SIG-M5 (cell line): ENCODE results near the gene HBEGF.

ENCODE experiments used
- DNase-seq: peaks from one replicate; lab custom pipeline; 2025; lab: John Stamatoyannopoulos, UW

HBEGF gene

DNA sequence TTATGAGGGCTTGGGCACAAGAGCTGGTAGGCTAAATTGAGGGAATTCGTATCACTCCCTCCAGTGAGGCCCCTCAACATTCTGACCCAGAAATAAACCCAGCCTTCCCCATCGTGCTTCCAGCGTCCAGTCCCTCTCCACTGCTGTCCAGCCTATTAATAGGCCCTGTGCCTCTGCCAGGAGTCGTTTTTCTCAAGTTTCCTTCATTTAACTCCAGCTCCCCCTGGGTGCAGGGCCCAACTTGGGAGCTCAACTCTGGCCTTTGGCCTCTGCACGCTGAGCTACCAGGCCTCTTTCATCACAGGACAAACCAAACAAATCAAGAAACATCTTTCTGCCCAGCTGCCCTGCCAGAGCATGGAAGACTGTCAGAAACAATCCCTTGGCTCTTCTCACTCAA, 10.0 kb downstream of the HBEGF start:
- no peak for DNase-seq

DNA sequence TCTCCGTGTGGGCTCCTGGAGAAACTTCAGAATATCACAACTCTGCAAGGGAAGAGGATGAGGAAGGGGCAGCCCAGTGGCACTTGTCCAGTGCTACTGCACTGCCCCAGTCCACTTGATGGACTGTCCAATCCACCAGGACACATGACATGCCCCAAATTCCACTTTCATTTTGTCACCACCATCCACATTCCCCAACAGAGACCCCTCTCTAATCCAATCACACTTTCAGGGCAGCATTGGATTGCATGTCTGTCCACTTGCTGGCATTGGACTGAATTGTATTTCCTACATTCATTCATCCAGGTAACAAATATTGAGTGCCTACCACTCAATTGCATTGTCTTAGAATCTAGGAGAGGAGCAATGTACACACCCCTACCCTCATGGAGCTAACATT, 14.8 kb downstream of the HBEGF start:
- DNase-seq = no peak

DNA sequence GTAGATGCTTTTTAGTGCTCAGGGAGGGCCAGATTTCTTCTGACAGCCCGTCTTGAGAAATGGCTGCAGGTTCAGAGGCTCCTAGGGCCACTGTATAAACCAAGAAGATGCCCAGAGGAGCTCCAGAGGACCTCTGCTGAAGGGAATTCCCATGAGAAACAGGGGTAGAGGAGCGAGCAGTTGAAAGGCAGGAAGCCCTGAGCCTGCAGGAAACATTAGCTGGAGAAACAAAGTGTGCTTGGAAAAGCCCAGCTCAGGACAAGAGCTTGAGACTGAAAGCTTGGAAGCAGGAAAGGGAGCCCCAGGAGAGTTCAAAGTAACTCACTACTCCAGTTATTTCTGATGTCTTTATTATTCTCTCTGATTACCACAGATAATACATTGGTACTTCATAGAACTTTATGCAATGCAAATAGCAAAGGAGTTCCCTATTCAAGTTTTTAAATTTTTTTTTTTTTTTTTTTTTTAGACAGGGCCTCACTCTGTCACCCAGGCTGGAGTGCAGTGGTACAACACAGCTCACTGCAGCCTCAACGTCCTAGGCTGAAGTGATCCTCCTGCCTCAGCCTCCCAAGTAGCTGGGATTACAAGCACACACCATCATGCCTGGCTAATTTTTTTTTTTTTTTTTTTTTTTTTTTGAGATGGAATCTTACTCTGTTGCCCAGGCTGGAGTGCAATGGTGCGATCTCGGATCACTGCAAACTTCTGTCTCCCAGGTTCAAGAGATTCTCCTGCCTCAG, 16.5 kb downstream of the HBEGF start:
- DNase-seq = no peak

DNA sequence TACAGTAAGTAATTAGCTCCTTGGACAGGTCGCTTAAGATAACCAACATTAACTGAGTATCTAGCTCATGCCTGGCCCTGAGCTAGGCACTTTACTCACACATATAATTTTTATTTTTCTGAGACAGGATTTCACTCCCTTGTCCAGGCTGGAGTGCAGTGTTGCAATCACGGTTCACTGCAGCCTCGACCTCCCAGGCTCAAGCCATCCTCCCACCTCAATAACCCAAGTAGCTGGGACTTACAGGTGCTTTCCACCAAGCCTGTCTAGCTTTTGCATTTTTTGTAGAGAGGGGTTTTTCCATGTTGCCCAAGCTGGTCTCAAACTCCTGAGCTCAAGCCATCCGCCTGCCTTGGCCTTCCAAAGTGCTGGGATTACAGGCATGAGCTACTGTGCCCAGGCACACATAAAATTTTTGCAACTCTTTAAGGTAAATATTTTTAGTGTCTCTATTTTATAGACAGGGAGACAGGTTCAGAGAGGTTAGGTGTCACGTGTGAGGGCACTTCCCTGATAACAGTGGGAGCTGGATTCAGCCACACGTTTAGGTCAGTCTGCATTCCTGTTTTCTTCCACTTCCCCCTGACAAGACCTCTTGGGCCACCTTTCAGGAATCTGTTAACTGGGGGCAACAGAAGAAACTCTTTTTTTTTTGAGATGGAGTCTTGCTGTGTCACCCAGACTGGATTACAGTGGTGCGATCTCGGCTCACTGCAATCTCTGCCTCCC, 18.2 kb downstream of the HBEGF start:
- no peak for DNase-seq

DNA sequence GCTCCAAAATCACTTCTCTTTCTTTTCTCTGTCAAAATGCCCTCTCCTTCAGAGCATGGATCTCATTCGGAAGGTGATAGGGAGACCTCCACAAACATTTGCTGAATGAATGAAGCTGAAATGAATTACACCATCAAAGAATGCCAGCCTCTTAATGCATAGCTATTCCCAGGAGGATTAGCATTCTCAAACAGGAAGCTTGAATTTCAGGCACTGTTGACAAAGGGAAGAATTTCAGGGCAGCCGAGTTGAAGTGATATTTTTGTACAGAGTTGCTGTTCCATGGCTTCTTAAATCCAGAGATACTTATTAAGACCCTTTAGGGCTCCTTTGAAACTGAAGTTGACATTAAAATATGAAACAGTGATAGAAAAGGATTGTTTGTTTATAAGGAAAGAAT, 18.8 kb downstream of the HBEGF start:
- DNase-seq = no peak

DNA sequence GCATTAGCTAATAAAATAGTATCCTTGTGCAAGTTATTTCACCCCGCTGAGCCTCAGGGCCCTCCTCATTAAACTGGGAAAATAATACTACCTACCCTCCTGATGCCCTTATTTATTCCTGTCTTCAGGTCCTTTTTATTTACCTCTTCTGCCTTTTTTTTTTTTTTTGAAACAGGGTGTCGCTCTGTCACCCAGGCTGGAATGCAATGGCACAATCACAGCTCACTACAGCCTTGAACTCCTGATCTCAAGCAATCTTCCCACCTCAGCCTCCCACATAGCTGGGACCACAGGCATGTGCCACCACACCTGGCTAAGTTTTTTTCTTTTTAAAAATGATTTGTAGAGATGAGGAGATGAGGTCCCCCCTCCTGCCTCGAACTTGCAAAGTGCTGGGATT, 20.9 kb downstream of the HBEGF start:
- DNase-seq = no peak

DNA sequence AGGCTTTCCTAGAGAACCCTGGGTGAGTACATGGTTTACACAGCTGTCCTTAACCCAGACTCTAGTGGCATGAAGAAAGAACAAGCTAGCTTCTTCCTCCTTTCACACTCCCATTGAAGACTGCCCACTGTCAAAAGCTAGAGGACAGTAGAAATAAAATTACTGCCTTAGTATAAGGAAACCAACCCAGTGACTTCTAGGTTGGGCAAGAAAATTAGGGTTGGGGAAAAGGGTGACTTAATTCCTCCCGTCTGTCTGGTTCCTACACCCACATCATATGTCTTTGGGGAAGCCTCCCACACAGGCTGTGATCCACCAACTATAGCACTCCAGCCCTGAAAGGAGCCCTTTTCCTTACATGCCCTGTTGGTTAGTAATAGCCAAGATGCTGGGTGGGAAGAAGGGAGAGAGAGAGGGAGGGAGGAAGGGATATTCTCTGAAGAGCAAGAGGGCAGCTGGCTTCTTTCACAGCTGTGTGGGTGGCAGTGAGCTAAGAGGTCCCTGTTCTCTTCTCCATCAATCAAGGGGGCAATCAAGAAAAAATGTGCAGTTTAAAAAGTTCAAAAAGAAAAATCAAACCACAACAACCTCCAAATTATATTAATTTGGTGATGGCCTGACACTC, 21.7 kb downstream of the HBEGF start:
- DNase-seq = no peak

DNA sequence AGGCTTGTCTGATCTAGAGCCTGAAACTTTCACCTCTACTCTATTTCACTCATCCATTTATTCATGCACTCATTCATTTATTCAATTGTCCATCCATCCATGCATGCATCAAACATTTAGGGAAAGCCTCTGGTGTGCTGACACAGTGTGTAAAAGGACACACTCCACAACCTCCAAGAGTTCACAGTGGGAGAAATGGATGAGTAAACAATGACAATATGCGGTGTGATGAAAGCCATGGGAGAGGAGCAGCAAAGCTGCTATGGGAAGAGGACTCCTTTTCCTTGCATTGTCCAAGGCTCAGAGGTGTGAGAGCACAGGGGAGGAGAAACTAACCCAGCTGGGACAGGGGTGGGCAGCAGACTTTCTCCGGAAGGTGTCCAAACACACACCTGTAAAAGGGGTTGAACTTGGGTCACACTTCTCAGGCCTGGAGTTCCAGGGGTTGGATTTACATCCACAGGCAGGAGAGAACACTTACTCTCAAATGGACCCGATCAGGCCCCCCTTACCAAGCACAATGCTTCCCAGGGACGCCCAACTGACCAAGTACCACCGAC, 22.3 kb downstream of the HBEGF start:
- no peak for DNase-seq

DNA sequence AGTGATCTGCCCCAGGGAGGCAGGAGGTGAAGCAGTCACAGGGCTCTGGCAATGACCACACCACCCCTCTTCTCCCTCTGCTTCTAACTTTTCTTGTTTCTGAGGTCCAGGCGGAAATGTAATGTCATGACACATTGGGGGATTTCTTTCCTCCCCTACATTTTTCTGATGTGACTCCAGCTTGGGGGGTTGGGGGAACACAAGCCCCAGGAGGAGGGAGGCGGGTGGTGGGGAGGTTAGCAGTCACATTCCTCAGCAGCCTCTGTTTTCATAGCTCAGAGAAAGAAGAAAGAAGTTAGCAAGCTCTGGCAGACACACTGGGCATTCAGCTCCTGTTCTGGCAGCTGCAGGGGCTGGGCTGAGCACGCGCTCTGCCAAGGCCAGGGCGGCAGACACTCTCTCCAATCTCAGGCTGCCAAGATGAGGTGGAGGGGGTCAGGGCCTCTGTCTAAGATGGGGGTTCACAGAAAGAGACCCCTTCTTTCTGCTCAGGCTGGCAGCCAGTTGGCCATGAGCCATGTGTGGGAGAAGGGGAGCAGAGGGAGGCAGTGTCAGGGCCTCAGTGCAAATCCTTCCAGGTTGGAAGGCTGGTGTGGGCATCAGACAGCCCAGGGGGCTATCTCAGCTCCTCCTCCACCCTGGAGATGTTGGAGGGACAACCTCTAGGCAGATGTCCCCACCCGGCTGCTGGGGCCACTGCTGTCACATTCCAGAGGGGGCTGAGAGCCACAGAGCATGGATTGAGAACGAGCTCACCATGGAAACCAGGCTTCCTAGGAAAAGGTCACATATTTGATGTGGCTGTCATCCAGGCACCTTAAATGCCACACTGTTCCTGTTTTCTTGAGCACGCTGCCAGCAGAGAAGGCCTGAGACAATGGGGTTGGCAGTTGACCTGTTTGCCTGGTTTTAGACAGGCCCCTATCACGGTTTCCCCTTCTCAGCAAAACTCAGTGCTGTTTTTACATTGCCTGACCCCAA, 23.4 kb downstream of the HBEGF start:
- DNase-seq = no peak

DNA sequence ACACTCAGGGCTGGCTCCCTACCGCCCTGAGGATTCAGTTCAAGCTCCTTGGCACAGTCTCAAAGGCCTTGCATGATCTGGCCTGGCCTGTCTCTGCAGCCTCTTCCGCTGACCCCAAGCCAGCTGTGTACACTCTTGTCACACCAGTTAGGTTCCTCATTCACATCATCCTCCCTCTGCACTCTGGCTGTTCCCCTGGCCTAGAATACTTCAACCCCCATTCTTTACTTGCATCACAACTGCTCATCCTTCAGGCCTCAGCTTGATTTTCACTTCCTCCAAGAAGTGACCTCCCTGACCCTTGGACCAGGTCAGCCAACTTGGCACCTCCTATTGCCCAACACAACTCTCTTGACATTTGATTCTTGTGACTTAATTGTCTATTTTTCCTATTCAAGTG, 24.6 kb downstream of the HBEGF start:
- DNase-seq = peak; percentile 42

DNA sequence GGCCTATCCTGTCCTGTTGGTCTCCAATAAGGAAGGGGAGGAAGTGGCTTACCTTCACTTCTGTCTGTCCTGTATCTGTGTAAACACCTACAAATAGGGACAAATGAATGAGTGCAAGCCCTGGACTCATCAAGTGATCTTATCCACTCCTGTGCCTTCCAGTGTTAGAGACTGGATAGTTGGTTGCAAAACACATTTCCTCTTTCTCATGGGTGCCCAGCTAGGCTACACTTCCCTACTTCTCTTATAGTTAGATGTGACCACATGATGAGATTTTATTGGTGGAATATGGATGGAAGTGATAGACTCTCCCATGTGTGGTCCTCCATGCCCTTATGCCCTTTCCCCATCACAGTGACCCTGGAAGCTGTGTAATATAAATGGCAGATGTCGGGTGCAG, 26.6 kb downstream of the HBEGF start:
- DNase-seq = peak; percentile 43

DNA sequence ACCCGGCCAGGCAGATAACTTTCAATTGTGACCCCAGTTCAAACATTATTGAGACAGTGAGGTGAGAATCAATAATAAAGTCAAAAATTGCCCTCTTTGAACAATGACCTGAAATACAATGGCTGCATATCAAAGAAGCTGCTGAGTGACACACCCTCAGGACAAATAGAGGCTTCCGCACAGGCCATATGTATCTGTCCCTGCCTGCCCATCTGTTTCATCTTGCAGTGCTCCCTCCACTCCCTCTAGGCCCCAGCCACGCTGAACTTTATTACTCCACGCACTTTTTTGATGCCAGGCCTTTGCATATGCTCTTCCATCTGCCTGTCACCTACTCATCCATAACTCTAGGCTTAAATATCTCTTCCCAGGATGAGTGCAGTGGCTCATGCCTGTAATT, 27.6 kb downstream of the HBEGF start:
- DNase-seq = no peak

DNA sequence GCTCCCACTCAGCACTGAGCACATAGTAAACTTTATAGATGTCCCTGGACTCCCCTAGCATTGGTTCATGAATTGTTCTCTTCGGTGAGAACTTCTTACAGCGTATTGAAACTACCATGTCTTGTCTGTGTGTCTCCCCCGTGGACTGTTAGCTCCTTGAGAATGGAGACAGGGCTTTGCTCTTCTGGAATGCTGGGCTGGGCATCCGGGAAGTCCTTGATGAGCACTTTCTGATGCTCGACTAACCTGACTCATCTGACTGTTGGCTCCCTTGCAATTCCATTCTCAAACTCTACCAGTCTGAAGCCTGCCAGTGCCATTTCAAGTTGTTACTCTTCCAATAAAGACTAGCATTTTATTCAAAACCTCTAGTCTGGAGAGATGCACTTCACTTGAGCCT, 28.5 kb downstream of the HBEGF start:
- no peak for DNase-seq

DNA sequence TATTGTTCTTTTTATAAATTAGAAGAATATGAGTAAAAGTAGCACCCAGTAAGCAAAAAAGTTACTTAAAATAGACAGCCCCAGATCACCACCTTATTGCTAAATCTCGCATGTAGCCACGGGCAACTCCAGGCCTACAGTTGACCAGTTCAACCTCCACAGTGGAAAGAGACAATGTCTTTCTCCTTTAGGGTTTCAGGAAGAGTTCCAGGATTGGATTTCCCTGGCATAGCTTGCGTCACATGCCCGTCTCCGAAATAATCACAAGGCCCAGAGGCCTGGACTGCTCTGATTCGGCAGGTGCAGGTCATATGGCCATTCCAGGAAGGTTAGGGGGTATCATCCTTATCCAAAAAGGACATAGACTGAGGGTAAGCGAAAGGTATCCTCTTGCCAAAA, 33.6 kb downstream of the HBEGF start:
- no peak for DNase-seq

DNA sequence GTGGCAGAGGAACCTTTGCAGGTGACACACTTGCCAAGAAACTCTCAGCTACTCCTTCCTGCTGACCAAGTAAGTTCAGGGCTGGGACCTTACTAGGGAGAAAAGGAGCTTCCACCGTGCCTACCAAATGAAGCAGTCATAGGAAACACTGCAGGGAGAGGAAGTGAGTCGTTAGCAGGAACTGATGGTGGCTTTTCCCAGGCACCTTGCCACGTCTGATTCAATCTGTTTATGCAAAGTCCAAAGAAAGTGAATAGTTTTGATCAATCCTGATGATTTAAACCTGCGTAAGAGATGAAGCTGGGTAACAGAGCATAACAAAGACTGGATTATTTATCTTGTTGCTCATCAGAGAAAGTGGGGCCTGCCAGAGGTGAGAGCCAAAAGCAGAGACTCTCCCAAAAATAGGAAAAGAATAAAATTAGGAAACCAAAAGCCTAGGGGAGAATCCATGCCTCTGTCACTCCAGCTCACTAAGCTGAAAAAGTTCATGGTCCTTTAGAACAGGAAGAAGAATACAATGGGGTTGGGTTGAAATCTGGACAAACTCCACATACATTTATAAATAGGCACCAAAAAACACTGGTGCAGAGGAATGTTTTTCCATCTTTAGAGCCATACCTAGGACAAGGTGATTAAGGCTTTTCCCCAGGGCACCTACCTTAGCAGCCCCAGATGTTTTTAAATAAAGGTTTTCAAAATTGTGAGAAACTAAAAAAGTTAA, 34.2 kb downstream of the HBEGF start:
- DNase-seq = no peak

DNA sequence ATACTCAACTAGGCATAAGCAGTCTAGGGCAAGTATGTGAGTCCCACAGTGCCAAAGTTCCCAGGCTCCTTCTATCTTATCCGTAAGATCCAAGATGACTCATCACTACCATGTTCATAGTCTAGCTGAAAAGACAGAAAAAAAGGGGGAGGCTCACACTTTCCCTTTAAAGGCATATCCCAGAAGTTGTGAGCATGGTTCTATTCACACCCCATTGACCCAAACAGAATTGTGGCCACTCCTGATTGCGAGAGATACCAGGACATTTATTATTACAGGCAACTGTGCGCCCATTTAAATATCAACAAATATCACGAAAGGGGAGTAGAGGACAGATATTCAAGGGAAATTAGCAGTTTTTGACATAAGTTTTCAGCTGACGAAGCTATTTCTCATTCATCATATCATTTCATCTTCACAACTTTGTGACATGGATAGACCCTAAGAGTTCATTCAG, 35.4 kb downstream of the HBEGF start:
- DNase-seq = no peak

DNA sequence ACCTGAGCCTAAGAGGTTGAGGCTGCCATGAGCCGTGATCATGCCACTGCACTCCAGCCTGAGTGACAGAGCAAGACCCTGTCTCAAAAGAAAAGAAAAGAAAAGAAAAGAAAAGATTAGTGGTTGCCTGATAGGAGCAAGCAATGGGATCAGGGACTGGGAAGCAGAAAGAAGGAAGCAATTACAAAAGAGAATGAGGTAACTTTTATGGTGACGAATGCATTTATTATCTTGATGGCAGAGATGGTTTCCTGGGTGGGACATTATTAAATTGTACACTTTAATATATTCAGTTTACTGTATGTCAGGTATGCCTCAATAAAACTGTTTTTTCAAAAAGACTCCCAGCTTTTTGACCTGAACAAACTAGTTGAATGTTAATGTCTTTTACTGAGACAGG, 36.0 kb downstream of the HBEGF start:
- no peak for DNase-seq

DNA sequence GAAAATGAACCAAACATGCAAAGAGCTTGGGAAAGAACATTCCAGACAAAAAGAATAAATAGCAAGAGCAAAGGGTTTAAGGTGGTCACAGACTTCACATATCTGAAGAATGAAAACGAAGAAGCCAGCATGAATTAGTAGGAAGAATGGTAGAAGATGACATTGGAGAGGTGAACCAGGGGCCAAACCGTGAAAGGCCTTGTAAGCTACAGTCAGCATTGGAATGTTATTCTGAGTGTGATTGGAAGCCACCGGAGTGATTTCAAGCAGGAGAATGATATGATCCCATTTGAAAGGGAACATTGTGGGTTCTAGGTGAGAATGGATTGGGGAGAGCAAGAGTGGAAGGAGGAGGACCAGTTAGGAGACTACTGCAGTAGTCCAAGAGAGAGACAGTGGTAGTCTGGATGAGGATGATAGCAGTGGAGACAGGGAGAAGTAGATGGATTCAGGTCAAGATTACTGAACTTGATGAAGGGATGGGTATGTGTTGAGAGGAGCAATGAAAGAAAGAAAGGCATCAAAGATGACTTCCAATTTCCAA, 36.6 kb downstream of the HBEGF start:
- DNase-seq = no peak

DNA sequence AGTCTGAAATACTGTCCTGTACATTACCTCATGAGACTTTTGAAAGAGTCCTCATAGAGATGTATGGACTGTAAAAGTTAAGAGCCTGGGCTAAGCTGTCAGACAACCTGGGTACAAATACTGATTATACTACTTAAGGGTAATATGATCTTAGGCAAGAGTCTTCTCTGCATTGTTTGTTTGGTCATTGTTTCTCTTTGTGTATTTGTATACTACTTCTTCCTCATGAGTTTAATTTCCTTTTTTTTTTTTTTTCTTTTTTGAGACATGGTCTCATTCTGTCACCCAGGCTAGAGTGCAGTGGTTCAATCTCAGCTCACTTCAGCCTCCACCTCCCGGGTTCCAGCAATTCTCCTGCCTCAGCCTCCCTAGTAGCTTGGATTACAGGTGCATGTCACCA, 40.9 kb downstream of the HBEGF start:
- no peak for DNase-seq

DNA sequence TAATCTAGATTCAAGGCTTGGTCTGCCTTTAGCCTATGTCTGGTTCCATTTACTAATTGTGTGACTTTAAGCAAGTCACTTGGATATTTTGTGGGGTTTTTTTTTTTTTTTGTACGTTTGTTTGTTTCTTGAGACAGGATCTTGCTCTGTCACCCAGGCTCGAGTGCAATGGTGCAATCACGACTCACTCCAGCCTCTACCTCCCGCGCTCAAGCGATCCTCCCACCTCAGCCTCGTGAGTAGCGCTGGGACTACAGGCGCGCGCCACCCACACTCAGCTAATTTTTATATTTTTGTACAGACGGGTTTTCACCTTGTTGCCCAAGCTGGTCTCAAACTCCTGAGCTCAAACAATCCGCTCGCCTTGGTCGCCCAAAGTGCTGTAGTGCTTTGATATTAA, 42.4 kb downstream of the HBEGF start:
- DNase-seq = no peak
